T-helper 2 cell (primary cell): Measurements from ENCODE around the gene CASP3.
A peak's percentile ranks its signal among the peaks of the same experiment; 100 is the strongest.
"Not testable (repeated sequence)": the region's sequence is repeated elsewhere in the genome, so short reads cannot be mapped to it uniquely, and the experiment has no call there.

ENCODE experiments used
- DNase-seq, 5 experiments: peaks; one replicate each; pipeline versions ENCODE4 v3.0.0 to v3.0.0-alpha.2; 2012 to 2022

The CASP3 gene

DNA sequence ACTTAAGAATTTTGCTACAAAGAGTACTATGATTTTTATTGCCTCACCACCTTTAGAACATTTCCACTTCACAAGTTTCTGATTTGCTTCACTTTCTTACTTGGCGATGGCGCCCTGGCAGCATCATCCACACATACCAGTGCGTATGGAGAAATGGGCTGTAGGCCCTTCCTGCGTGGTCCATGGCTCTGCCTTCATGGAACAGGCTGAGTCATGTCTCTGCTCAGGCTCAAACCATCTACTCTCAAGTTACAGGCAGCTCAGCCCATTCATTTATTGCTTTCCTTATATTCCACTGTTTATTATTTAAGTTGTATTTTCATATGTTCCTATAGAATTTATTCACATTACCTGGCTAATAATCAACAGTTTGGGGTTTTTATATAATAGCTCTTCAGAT, 21.1 kb downstream of the CASP3 start:
- DNase-seq, result no peak

DNA sequence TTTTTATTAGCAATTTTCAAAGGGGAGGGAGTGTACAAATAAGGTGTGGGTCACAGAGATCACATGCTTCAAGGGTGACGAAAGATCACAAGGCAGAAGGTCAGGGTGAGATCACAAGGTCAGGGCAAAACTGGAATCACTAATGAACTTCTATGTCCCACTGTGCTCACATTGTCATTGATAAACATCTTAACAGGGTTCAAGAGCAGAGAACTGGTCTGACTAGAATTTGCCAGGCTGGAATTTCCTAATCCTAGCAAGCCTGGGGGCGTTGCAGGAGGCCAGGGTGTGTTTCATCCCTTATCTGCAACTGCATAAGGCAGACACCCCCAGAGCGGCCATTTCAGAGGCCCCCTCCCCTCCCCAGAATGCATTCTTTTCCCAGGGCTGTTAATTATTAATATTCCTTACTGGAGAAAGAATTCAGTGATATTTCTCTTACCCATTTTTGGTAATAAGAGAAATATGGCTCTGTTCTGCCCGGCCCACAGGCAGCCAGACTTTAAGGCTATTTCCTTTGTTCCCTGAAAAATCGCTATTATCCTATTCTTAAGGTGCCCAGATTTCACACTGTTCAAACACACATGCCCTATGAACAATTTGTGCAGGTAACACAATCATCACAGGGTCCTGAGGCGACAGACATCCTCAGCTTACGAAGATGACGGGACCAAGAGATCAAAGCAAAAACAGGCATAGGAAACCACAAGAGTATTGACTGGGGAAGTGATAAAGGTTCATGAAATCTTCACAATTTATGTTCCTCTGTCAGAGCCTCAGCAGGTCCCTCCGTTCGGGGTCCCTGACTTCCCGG, 23.3 kb downstream of the CASP3 start:
- DNase-seq, result peak in 2 of 5 experiments; percentile 9 to 64

DNA sequence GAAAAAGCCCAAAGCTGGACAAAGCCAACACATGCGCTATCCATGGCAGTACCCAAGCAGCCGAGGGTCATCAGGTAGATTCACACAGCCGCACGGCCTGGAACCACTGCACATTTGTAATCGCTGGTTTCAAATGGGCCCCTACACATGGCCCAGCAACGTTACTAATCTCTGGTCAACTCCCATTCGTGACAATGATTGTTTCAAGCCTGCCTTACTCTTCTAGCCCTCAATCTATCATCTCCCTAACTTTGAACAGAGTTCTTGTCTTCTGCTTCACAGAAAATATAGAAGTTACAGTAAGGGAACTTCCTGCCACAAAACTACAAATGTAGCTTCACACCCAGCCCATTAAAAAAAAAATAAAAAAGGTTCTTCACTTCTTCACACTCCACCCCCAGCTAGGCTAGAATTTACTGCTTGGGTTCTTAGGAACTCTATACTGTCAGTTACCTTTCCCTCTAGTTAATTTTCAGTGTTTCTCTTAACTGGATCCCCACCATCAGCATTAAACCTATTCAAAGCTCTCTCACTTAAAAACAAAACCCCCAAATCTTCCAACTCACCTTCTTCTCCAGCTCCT, 24.2 kb downstream of the CASP3 start:
- DNase-seq, result peak in 1 of 5 experiments; percentile 74

DNA sequence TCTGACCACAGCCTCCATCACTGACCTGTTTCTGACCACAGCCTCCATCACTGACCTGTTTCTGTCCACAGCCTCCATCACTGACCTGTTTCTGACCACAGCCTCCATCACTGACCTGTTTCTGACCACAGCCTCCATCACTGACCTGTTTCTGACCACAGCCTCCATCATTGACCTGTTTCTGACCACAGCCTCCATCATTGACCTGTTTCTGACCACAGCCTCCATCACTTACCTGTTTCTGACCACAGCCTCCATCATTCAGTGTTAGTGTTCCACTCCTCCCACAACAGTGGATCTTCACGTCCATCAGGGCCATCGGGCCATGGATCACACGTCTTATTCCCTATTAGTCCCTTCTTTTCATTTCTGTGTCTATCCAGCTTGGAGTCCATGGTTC, 24.7 kb downstream of the CASP3 start:
- DNase-seq, result not testable (repeated sequence)

DNA sequence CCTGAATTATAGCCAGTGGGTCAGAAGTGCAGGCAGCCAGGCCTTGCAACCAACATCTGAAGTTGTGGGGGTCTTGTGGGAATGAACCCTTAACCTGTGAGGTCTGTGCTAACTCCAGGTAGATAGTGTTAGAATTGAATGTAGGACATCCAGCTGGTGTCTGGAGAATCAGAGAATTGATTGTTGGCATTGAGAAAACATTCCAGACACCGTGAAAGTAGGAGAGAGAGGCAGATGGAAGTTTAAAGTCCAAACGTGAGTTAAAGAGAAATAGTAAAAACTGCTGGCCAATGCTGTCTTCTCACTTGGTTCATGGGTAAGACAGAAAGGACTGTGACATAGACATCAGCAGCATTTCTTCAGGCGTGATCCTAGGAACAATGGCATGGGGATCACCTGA, 27.7 kb downstream of the CASP3 start:
- DNase-seq, result no peak

DNA sequence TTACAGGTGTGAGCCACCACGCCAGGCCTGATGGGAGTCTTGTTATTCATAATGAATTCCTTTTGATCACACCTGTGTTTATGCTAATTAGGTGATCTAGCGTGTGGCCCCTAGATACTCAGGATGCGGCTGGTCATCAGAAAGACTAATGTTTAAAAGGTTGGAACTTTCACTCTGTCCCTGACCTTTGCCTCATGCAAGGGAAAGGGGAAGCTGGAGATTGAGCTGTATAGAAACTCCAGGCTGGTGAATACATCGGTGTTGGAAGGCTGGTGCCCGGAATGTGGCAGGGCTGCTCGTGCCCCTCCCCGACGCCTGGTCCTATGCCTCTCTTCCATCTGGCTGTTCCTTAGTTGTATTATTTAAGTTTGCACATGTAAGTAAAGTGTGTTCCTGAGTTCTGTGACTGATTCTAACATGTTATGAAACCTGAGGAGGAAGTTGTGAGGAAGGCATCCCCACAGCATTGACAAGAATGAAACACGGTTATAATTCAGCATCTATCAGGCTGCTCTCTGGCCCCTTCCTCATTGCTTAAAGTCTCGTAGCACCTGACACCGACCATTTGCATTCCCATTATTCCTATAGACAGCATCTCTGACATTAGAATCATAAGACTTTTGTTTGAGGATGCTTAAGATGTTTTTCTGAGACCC, 28.9 kb downstream of the CASP3 start:
- DNase-seq, result no peak

DNA sequence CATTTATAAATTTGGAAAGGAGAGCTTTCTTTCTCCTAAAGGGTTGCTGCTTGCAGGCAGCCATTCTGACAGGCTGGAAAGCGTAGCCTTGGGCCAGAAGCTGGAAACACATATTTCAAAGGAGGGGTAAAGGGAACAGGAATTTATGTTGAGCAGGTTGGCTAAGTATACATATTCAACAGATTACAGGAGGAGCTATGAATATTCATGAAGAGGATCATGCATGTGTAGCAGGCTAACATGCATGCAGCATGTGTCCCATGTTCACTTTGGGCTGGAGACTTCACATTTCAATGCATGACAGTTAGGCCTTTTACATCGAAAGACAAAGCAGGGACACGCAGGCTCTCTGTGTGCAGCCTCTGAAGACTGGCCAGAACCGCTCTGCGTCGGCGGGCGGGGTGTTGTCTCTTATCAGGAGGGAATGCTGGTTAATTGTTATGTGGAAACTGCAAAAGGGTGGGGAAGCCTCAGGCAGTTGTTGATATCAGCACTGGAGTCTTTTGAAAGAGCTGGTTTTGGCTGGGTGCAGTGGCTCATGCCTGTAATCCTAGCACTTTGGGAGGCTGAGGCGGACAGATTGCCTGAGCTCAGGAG, 31.5 kb downstream of the CASP3 start:
- no peak for DNase-seq

DNA sequence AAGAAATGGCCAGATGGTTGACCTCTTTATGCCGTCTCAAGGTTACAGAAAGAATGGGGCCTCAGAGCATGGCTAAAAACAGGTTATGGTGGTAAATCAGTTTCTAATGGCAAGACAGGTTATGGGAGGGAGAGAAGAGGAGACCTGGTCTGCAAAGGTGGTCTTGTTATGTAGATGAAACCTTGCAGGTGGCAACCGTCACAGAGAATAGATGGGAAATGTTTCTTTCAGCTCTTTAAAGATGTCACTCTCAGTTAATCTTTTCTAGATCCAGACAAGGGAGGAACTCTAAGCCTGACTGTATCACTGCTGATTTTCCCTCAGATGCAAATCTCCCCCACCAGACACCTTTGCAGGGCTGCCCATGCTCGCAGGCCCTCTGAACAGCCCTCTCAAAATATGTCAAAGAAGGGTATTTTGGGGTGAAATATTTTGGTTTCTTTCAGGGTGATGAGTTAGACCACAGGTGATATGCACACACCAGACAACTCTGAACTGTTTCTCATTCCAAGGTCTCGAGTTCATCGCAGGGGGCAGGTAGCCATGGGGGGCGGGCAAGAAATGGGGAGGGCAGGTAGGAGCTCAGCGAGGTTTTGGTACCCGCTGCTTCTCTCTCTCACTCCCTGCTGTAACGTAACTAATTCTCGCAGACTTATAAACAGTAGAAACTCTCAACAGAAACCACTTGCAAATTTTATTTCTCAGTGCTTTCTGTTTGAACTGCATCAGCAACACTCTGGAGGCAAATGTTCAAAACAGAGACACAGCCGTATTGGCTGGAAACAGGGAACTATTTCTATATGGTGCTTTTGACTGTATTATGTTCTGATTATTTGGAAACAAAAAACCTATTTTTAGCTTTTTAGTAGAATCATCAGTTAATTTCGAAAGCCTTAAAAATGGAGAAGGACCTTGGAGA, 32.4 kb downstream of the CASP3 start:
- DNase-seq, result no peak

DNA sequence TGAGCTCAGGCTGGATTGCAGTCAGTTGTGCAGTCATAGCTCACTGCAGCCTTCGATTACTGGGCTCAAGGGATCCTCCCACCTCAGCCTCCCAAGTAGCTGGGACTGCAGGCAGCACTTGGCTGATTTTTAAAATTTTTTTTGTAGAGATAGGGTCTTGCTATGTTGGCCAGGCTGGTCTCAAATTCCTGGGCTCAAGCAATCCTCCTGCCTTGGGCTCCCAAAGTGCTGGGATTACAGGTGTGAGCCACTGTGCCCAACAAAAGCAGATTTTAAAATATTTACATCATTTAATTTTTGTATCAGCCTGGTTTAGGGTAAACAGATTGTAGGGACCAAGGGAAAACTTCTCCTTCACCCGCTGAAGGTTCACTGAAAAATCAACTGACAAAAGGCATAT, 33.1 kb downstream of the CASP3 start:
- not testable (repeated sequence) for DNase-seq

DNA sequence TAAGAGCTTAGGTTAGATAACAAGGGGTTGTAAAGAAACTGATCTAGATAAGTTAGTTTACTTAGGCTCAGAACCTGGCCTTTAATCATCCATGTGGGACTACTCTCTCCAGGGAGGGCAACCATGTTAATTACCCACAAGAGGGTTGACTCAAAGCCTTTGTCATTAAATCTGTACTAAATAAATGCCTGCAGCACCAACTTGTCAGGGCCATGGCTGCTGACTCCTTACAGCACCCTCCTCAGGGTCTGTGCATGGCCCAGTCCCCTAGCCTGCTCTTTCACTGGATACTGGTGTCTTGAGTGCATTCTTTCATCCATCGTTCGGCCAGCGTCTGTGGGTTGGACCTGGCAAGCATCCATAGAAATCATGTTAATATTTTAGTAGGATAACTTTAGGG, 34.7 kb downstream of the CASP3 start:
- no peak for DNase-seq

DNA sequence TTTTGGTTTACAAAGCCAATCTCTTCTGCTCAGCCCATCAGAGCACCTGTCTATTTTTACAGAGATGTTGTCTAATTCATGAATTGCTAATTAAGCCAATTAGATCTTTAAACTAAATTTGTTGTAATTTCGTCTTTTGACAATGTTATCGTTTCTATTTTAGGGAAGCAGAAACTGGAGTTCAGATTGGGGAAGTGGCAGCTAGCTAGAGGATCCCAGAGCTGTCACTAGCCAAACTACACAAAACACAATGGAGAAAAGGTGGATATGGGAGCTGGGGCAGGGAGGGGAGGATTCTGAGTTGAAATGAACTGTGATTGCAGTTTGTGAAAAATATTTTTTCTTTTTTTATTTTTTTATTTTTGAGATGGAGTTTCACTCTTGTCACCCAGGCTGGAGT, 35.8 kb downstream of the CASP3 start:
- no peak for DNase-seq

DNA sequence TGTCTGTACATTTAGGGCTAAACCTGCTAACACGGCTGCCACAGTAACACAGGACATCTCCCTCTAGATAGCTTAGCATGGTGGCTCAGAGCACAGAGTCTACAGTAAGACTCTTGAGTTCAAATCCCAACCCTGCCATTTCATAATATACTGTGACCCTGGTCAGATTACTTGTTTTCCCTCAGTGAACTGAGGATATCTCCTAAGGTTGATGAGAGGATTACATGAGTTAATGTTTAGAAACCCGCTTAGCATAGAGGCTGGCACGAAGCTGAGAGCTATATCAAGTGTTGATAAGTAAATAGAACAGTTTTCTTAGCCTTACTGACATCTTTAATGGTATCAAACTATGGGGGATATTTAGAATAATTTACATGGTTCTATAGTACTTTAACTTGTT, 37.2 kb downstream of the CASP3 start:
- DNase-seq, result no peak

DNA sequence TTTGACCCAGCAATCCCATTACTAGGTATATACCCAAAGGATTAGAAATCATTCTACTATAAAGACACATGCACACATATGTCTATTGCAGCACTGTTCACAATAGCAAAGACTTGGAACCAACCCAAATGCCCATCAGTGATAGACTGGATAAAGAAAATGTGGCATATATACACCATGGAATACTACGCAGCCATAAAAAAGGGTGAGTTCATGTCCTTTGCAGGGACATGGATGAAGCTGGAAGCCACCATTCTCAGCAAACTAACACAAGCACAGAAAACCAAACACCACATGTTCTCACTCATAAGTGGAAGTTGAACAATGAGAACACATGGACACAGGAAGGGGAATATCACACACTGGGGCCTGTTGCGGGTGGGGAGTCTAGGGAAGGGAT, 41.8 kb downstream of the CASP3 start:
- DNase-seq, result not testable (repeated sequence)

DNA sequence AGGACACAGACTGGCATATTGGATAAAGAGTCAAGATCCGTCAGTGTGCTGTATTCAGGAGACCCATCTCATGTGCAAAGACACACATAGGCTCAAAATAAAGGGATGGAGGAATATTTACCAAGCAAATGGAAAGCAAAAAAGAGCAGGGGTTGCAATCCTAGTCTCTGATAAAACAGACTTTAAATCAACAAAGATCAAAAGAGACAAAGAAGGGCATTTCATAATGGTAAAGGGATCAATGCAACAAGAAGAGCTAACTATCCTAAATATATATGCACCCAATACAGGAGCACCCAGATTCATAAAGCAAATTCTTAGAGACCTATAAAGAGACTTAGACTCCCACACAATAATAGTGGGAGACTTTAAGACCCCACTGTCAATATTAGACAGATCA, 46.4 kb downstream of the CASP3 start:
- DNase-seq, result not testable (repeated sequence)

DNA sequence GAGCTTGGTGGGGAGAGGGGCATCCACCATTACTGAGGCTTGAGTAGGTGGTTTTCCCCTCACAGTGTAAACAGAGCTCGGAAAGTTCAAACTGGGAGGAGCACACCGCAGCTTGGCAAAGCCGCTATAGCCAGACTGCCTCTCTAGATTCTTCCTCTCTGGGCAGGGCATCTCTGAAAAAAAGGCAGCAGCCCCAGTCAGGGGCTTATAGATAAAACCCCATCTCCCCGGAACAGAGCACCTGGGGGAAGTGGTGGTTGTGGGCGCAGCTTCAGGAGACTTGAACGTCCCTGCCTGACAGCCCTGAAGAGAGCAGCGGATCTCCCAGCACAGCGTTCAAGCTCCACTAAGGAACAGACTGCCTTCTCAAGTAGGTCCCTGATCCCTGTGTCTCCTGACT, 48.3 kb downstream of the CASP3 start:
- DNase-seq, result peak in 1 of 5 experiments; percentile 57

DNA sequence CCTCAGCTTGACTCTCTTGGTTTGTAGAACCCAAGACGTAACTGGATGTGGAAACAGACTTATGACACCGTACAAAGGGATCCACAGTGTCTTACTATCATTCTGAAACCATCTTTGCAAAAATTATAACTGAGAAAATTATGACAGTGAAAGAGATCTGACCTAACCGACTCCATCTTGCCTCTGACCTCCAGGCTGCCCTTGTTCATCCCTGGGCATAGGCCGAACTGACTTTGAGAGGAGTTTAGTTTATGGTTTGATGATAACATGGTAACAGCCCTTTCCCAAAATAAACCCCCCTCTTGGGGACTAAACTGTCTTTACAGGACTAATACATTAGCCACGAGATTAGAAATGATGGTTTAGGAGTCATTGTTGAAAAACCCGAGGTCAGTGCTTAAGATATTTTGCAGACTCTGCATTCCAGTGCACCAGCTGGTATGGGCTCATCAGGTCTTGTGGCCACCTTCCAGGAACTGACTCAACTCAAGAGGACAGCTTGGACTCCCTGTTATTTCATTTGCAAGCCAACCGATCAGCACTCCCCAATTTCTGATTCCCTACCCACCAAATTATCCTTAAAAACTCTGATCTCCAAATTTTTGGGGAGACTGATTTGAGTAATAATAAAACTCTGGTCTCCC, 49.6 kb downstream of the CASP3 start:
- DNase-seq, result no peak

DNA sequence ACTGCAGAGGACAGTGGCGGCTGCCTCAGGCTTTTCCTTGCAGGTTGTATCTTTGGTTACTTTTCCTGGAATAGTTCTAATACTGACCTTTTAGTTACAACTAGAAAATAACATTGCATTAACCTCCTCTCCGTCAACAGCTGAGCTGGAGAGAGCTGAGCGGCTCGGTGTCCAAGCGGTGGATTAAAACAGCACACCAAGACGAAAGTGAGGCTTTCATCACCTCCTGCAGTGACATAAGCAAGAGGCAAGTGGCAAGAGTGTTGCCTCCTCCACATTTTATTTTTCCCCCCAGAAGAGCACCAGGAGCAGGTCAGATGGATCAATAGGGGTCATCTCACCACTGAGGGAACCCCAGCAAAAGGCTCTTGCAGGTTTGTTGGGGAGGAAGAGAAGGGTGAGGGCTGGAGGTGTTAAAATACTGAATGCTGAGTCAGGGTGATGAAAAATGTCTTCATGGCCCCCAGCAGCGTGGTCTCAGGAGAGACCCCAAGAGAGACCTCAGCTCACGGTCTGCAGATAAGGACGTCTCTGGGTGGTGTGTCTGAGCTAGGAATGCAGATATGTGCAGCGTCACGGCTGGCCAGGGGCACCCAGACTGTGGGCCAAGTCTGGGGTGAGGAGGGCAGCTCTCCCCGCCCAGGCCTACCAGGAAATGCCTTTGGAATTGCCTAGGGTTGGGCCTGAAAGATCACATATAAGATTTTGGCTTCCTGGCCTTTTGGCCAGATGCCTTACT, 50.3 kb downstream of the CASP3 start:
- no peak for DNase-seq

DNA sequence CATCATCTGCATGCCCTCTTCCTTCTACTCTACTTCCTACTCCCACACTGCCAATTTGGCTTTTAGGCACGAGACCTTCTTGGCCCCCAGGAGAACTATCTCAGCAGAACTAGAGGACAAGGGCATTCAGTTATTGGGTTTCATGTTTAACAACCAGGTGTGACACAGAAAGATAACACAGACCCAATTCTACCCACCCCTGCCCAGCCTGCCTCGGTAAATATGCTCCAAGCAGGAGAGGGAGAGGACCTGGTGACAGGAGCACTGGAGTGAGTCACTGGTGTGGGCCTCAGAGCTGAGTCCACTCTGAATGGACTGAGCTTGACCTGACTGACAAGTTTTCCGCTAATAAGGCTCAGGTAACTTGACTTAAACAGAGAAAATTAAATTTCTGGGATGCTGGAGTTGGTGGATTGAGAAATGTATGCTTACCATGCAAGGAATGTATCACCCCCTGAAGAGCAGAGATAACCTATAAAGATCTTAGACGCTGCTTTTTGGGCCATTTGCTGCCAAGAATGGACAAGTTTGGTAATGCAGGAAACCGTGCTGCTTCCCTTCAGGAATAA, 52.5 kb downstream of the CASP3 start:
- no peak for DNase-seq

DNA sequence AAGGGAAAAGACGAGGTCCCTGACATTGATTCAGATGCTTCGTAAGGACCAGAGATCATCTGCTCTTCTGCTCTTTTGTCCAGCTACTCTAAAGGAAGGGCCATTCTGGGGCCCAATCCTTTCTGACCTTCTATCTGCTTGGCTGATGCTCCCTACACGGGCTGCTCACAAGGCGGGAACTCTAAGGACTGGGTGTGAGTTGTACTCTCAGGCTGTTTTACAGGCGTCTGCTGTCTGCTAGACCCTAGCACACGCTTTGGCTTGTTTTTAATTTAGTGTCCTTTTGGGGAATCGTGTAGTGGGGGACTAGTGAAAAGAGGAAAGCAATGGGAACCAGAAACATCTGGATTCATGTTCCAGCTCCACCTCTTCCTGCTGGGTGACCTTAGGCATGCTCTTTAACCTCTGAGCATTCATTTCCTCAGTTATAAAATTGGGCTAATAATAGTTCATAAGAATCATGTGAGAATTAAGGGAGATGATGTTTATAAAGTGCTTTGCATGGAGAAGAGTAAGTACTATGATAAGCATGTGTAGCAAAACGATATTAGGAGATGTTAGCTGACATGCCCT, 53.1 kb downstream of the CASP3 start:
- DNase-seq, result no peak

DNA sequence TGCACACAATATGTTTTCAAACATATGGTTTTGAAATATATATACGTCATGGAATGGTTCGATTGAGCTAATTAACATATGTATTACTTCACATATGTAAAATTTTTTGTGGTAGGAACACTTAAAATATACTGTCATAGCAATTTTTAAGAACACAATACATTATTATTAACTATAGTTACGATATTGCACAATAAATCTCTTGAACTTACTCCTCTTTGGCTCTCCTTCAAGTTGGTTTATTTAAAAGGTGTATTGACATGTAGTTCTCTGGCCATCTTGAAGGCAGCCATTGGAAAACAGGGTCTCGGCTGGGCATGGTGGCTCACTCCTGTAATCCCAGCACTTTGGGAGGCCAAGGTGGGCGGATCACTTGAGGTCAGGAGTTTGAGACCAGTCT, 53.8 kb downstream of the CASP3 start:
- DNase-seq, result no peak

DNA sequence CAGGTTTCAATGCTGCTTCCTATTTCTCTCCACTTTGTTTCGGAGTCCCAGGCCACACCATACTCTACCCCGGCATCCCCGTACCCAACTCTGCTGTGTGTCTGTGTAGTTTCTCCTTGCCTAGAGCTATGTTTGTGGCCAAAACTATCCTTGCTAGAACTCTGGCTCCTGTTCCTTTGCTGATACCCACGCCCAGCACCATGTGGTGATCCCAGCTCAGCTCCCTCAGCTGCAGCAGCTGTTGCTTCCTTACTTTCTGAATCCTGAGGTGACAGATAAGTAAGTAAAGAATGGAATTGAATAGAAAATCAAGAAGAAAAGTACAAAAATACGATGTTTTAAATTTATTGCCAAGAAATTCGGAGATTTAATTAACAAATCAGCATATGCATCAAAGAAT, 55.8 kb downstream of the CASP3 start:
- no peak for DNase-seq
